HEK293T (cell line): ENCODE measurements around the gene MRPS6.
A peak's percentile ranks its signal among the peaks of the same experiment; 100 is the strongest.

ENCODE experiments used
- CTCF ChIA-PET: fragments of 350-600 bp; formaldehyde crosslinking; extraction: SDS; loops from one replicate; lab custom pipeline; 2021; ENCODE audit warnings: antibody characterized with exemption, inconsistent platforms; lab: Yijun Ruan, JAX
- POLR2A ChIA-PET: fragments of 350-600 bp; formaldehyde crosslinking; extraction: SDS; loops from one replicate; lab custom pipeline; 2020; ENCODE audit warnings: antibody characterized with exemption, inconsistent platforms; lab: Yijun Ruan, JAX
- DNase-seq: peaks from one replicate; pipeline ENCODE4 v3.0.0; 2012; ENCODE audit warnings: mixed read lengths; ENCODE audit errors: extremely low spot score
- ARNT ChIP-seq: fragments of 450-650 bp; IDR thresholded peaks from 2 replicates; pipeline ENCODE4 v1.6.1; 2017; ENCODE audit warnings: mild to moderate bottlenecking
- BHLHE40 ChIP-seq: fragments of 450-650 bp; IDR thresholded peaks from 2 replicates; pipeline ENCODE4 v1.6.1; 2016; ENCODE audit warnings: mild to moderate bottlenecking, moderate library complexity, borderline replicate concordance
- CTBP1 ChIP-seq: fragments of 450-650 bp; IDR thresholded peaks from 2 replicates; pipeline ENCODE4 v1.6.1; 2016; ENCODE audit warnings: borderline replicate concordance
- ELF4 ChIP-seq: fragments of 450-650 bp; IDR thresholded peaks from 2 replicates; pipeline ENCODE4 v1.6.1; 2017; ENCODE audit warnings: antibody characterized with exemption
- FOXA1 ChIP-seq: fragments of 450-650 bp; IDR thresholded peaks from 2 replicates; pipeline ENCODE4 v1.6.1; 2016; ENCODE audit warnings: mild to moderate bottlenecking
- FOXK2 ChIP-seq: fragments of 450-650 bp; IDR thresholded peaks from 2 replicates; pipeline ENCODE4 v1.6.1; 2016; ENCODE audit warnings: mild to moderate bottlenecking
- FOXM1 ChIP-seq: fragments of 450-650 bp; IDR thresholded peaks from 2 replicates; pipeline ENCODE4 v1.6.1; 2017; ENCODE audit warnings: mild to moderate bottlenecking, borderline replicate concordance
- HDGF ChIP-seq: fragments of 450-650 bp; IDR thresholded peaks from 2 replicates; pipeline ENCODE4 v1.6.1; 2017; ENCODE audit warnings: antibody characterized with exemption, borderline replicate concordance
- L3MBTL2 ChIP-seq: fragments of 450-650 bp; conservative IDR thresholded peaks from 2 replicates; pipeline ENCODE4 v1.6.1; 2016; ENCODE audit warnings: mild to moderate bottlenecking
- LEF1 ChIP-seq: fragments of 450-650 bp; IDR thresholded peaks from 2 replicates; pipeline ENCODE4 v1.6.1; 2017; ENCODE audit warnings: mild to moderate bottlenecking, borderline replicate concordance
- NFRKB ChIP-seq: fragments of 450-650 bp; IDR thresholded peaks from 2 replicates; pipeline ENCODE4 v1.6.1; 2016; ENCODE audit warnings: mild to moderate bottlenecking, moderate library complexity
- PKNOX1 ChIP-seq: fragments of 450-650 bp; IDR thresholded peaks from 2 replicates; pipeline ENCODE4 v1.6.1; 2016
- SP1 ChIP-seq: fragments of 450-650 bp; IDR thresholded peaks from 2 replicates; pipeline ENCODE4 v1.6.1; 2017
- SUZ12 ChIP-seq: fragments of 450-650 bp; IDR thresholded peaks from 2 replicates; pipeline ENCODE4 v1.6.1; 2016; ENCODE audit warnings: mild to moderate bottlenecking
- TARDBP ChIP-seq: fragments of 450-650 bp; IDR thresholded peaks from 2 replicates; pipeline ENCODE4 v1.6.1; 2016
- ZNF384 ChIP-seq: fragments of 450-650 bp; IDR thresholded peaks from 2 replicates; pipeline ENCODE4 v1.6.1; 2016

Gene MRPS6

GRCh38 chr21:34123609-34124008 lies 50.2 kb downstream of the MRPS6 start:
- ChIA-PET POLR2A (no interaction called here), CTCF (no interaction called here)
- DNase-seq: no peak
- TF ChIP-seq NFRKB: no peak
- no peak for TF ChIP-seq ARNT
- TF ChIP-seq HDGF: no peak
- TF ChIP-seq FOXK2: no peak
- no peak for TF ChIP-seq ELF4
- no peak for TF ChIP-seq FOXM1
- no peak for TF ChIP-seq L3MBTL2
- TF ChIP-seq TARDBP: no peak
- no peak for TF ChIP-seq LEF1
- no peak for TF ChIP-seq PKNOX1
- no peak for TF ChIP-seq SP1

- CTCF ChIA-PET: no interaction called here
- TF ChIP-seq BHLHE40 (no peak), SUZ12 (no peak)
- no peak for DNase-seq
- POLR2A ChIA-PET: no interaction called here
Measured at GRCh38 chr21:34126269-34126668, 52.9 kb downstream of the MRPS6 start.

DNA sequence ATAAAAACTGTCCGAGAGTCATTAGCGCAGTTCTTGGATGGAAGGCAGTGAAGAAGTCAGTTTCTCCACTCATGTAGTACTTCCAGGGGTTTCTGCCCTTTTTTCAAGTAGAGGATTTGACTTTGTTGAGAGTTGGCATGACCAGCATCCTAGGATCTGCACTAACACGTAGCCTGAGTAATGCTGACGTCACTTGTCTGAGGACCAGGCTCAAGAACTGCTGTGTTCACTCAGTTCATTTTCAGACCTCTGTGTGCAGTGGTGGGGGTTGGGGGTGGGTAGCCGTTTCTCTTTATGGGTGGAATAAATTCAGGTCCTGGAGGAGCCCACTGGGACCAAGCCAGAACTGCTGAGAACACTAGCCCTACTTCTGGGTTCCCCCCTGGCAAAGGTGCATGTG lies 53.3 kb downstream of the MRPS6 start:
- POLR2A ChIA-PET: no interaction called here
- no peak for TF ChIP-seq PKNOX1
- TF ChIP-seq FOXA1: no peak
- no peak for TF ChIP-seq ELF4
- TF ChIP-seq BHLHE40: no peak
- no peak for TF ChIP-seq FOXK2
- TF ChIP-seq FOXM1: no peak
- no peak for TF ChIP-seq TARDBP
- no peak for TF ChIP-seq LEF1
- TF ChIP-seq HDGF: no peak
- DNase-seq: no peak
- CTCF ChIA-PET: no interaction called here

DNA sequence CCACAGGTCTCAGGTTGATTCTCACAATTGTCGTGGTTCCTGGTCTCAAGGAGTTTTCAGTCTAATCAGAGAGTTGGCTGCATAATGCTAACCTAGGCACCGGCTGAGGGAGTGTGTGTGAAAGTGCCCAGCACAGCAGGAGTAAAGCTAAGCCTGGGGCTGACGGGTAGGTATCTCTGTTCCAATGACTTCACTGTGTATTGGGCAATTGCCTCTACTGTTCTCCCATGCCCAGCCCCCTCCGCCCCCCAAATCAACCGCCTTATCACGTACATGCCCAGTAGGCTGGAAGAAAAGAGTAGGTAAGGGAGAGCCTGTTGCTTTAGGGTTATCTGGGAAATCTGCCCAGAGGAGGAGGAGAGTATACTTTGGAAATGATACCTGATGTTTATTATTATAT lies 54.7 kb downstream of the MRPS6 start:
- CTCF ChIA-PET: no interaction called here
- POLR2A ChIA-PET: no interaction called here
- TF ChIP-seq FOXK2 (no peak), SP1 (no peak), LEF1 (no peak), FOXM1 (no peak), L3MBTL2 (no peak), HDGF (no peak), TARDBP (no peak), FOXA1 (no peak), ARNT (no peak), NFRKB (no peak), BHLHE40 (no peak), CTBP1 (no peak), SUZ12 (no peak), ELF4 (no peak), ZNF384 (no peak), PKNOX1 (no peak)
- DNase-seq: no peak

DNA sequence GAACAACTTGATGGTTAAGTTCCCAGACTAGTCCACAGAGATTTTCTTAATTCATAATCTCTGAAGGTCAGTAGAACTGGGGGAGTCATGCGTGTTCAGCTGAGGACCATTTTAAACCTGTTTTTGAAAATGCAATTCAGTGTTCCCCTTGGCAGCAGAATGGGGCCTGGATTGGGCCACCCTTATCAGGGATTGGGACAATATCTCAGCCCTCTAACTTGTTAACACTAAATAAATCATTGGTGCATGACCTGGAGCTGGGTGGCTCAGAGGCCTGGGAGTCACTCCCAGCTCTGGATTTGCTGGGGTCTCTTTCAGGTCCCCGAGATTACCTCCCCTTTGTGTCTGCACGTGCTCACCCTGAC lies 55.3 kb downstream of the MRPS6 start:
- no peak for DNase-seq
- ChIA-PET POLR2A (interaction anchor here (0.9 kb wide), 1 partner anchor 70 kb away, joined by 3 read pairs; no protein-coding TSS in a partner anchor), CTCF (interaction anchor here (0.5 kb wide), 1 partner anchor 75 kb away, joined by 3 read pairs; no protein-coding TSS in a partner anchor)
- TF ChIP-seq FOXA1 (no peak), PKNOX1 (no peak), LEF1 (no peak), NFRKB (no peak), FOXK2 (no peak), BHLHE40 (no peak), SP1 (no peak), SUZ12 (no peak)

DNA sequence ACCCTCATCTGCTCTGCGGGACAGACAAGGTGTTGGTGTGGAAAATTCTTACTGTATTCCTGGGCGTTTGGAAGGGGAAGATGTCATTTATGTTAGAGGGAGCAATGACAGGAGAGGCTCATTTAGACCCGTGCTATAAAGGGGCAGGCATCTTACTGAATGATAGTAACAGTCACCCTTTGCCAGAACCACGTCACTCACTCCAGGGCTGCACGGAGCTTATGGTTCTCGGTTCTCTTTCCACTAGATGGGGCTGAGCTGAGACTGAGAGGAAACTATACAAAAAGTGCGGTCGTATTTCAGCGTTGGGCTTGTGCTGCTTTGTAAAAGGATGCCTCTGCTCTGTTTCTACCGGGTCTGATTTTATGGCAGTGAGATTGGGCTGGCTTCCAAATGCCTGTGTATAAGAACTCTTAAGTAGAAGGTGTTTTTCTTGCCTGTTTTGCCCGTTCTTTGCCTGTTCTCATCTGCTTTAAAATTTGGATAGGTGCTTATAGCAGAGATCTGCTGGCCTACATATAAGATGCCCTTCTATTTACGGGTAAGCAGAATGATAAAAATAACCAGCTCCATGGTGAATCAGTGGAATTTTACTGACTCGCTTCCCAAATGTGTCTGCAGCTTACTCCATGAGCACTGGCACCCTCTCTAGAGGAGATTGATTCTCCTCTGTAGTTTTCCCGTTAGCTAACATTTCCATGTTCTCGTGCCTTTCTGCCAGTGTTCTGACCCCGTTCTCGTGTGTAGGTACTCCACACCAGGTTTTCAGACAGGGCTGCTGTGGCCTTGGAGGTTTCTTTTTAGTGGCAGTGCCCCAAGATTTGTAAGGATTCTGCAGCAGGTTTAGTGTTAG lies 55.9 kb downstream of the MRPS6 start:
- CTCF ChIA-PET: interaction anchor here (0.5 to 0.7 kb wide), 6 partner anchors 8 to 125 kb away, joined by 3 to 5 read pairs (median 3); partner anchors contain the start of genes MRPS6 and SLC5A3
- TF ChIP-seq PKNOX1: peak; percentile 85
- no peak for TF ChIP-seq L3MBTL2
- no peak for TF ChIP-seq FOXK2
- POLR2A ChIA-PET: interaction anchor here (0.9 kb wide), 1 partner anchor 70 kb away, joined by 3 read pairs; no protein-coding TSS in a partner anchor
- DNase-seq: peak; percentile 75
